NCI-H1092 treated with DMSO at 0.1 percent for 48 hours (cell line): ENCODE results near the gene TRMT112.
A peak's percentile ranks its signal among the peaks of the same experiment; 100 is the strongest.

Experiments
- DNase-seq: peaks from one replicate; lab custom pipeline; 2025; lab: John Stamatoyannopoulos, UW

The TRMT112 gene

GRCh38 chr11:64351136-64351631, 33.8 kb upstream of the TRMT112 start:
- no peak for DNase-seq

DNA sequence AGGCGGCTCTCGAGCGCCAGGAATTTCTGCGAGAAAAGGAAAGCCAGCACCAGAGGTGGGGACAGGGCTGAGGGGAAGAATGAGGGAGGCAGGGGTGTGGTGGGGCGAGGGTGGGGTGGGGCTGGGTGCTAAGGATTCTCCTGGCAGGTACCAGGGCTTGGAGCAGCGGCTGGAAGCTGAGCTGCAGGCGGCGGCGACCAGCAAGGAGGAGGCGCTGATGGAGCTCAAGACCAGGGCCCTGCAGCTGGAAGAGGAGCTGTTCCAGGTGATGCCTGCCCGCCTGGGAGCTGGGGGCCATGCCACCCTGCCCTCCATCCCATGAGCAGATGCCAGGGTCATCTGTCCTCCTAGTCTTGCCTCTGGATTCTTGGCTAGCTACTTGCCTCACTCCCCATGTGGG, 32.0 kb upstream of the TRMT112 start:
- DNase-seq: no peak

DNA sequence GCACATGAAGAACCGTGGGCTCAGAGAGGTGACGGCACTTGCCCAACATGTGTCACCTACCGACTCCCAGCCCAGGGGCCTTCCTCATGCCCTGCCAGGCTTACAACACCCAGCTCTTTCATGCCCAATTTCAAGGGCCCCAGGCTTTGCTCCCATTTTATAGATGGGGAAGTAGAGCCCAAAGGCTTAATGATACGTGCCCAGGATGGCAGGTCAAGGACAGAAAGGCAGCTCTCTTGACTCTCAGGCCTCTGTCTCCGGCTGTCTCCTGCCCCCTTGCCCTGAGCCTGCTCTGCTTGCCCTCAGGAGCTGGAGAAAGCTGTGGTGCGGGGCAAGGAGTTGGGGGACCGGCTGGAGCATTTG, 31.6 kb upstream of the TRMT112 start:
- no peak for DNase-seq

DNA sequence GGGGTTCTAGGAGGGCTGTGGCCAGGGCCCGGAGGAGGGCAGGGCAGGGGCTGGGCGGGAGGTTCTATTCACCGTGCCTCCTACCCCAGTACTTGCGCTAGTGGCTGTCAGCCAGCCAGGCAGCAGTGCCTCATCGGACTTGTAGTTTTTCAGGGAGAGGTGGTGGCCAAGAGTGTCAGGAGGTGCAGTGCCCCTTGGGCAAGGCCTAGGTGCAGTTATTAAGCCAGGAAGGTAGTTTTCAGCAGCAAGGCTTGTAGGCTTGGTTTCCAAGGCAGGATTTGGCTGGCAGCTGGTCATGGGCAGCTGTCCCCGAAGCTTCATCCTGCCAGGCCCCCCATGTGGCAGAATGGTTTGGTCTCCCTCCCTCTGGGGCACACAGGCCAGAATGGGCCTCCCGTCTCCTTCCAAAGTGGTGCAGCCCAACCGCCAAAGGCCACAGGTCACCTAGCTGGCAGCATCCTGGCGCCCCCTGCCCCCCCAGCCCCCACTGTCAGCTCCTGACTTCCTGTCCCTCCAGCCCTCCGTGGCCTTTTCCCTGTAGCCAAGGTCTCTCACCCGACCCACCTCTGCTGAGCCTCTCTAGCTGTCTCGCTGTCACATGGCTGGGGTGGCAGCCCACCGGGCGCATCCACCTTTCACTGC, 31.1 kb upstream of the TRMT112 start:
- peak; percentile 43 for DNase-seq

DNA sequence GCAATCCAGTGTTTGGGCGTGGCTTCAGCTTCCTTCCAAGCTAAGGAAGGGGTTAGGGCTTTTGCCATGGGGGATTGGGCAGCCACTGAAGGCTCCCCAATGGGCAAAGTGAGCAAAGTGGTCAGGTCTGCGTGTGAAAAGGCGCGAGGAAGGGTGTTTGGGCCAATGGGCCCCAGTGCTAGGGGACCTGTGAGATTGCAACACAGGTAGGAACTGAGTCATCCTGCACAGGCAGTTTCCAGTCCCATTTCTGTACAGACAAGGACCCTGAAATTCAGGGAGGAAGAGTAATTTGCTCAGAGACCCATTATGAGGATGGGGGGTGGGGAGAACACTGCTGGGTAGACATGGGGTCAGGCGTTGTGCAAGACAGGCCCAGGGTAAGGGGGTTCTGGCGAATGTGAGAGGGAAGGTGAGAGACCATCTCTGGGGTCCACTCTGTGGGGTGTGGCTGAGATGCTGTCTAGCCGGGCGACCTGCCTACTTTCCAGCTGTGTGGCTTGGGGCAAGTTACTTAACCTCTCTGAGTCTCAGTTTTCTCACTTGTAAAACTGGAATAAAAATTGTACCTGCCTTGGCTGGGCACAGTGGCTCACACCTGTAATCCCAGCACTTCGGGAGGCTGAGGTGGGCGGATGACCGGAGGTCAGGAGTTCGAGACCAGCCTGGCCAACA, 30.0 kb upstream of the TRMT112 start:
- DNase-seq: no peak

DNA sequence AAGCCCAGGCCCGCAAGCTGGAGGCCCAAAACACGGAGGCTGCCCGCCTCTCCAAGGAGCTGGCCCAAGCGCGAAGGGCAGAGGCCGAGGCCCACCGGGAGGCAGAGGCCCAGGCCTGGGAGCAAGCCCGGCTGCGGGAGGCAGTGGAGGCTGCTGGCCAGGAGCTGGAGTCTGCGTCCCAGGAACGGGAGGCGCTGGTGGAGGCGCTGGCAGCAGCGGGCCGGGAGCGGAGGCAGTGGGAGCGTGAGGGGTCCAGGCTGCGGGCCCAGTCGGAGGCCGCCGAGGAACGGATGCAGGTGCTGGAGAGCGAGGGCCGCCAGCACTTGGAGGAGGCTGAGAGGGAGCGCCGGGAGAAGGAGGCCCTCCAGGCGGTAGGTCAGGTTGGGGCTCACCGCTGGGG, 27.4 kb upstream of the TRMT112 start:
- no peak for DNase-seq

GRCh38 chr11:64343767-64344559, 26.6 kb upstream of the TRMT112 start:
- DNase-seq: no peak

- DNase-seq: no peak
Observed at GRCh38 chr11:64342869-64343745, 25.7 kb upstream of the TRMT112 start.

GRCh38 chr11:64341851-64342791, 24.8 kb upstream of the TRMT112 start:
- DNase-seq: peak; percentile 35

DNA sequence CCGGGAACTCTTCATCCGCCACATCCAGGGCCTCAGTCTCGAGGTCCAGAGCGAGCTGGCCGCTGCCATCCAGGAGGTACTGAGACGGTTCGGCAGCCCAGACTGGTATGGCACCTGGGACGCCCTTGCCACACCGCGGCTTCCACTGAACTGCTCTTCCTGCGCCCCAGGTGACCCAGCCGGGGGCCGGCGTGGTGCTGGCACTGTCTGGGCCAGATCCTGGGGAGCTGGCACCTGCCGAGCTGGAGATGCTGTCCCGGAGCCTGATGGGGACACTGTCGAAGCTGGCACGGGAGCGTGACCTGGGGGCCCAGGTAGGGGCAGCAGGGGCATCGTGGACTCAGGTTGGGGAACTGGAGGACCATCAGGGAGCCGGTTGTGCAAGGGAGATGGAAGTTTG, 24.1 kb upstream of the TRMT112 start:
- DNase-seq: no peak

DNA sequence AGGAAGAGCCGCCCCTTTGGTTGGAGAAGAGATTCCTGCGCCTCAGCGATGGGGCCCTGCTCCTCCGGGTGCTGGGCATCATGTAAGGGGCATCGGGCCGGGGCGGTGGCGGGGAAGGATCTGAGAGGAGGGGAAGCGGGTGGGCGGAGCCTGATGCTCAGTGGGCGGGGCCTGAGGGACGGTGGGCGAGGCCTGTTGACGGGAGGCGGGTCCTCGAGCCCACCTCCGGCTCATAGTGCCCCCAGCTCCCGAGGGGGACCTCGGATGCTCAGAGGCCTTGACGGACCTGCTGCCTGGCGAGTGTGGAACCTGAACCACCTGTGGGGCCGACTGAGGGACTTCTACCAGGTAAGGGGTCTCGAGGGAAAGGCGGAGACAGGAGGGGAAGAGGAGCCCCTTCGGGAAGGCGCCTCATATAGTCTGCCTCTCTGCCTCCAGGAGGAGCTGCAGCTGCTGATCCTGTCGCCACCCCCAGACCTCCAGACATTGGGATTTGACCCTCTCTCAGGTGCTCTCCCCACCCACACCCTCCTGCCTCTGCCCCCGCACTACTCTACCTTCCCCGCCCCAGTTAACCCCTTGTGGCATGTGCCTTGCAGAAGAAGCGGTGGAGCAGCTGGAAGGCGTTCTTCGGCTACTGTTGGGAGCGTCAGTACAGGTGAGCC, 23.4 kb upstream of the TRMT112 start:
- no peak for DNase-seq

- no peak for DNase-seq
Observed at GRCh38 chr11:64339754-64340408, 22.5 kb upstream of the TRMT112 start, which contains the start of gene CCDC88B. TSS of gene CCDC88B (plus strand) at chr11:64340204. CDS start at chr11:64340267, 63 bp downstream.

GRCh38 chr11:64339286-64339685, 21.9 kb upstream of the TRMT112 start:
- DNase-seq: no peak

DNA sequence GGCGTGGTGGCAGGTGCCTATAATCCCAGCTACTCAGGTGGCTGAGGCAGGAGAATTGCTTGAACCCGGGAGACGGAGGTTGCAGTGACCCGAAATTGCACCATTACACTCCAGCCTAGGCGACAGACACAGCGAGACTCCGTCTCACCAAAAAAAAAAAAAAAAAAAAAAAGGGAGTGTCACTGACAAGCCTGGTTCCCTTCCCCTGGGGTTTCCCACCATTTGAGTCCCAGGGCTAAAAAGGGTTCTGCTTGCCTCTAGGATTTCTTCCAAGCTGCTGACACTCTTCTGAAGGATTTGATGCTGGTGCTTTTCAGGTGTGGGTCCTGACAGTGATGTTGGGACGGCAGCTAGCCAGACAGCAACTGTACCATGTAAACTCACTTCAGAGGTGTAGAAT, 21.4 kb upstream of the TRMT112 start:
- no peak for DNase-seq

DNA sequence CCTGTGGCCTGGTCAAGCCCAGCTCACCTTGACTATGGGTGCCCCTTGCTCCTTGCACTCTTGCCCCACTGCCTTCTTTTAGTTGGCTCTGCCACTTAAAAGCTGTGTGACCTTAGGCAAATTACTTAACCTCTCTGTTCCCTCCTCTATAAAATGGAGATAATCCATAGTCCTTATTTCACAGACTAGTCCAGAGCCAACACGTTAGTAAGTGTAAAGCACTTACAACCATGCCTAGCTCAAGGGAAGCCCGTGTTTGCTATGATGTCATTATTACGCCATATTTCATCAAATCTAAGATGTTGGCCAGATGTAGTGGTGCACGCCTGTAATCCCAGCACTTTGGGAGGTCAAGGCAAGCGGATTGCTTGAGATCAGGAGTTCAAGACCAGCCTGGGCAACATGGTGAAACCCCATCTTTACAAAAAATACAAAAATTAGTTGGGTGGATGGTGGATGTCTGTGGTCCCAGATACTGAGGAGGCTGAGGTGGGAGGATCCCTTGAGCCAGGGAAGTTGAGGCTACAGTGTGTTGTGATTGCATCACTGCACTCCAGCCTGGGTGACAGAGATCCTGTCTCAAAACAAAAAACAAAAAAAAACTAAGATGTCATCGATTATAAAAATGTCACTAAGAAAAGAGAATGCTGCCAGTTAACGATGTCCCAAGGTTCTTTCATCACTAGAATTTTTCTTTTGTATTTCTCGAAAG, 20.3 kb upstream of the TRMT112 start:
- no peak for DNase-seq

DNA sequence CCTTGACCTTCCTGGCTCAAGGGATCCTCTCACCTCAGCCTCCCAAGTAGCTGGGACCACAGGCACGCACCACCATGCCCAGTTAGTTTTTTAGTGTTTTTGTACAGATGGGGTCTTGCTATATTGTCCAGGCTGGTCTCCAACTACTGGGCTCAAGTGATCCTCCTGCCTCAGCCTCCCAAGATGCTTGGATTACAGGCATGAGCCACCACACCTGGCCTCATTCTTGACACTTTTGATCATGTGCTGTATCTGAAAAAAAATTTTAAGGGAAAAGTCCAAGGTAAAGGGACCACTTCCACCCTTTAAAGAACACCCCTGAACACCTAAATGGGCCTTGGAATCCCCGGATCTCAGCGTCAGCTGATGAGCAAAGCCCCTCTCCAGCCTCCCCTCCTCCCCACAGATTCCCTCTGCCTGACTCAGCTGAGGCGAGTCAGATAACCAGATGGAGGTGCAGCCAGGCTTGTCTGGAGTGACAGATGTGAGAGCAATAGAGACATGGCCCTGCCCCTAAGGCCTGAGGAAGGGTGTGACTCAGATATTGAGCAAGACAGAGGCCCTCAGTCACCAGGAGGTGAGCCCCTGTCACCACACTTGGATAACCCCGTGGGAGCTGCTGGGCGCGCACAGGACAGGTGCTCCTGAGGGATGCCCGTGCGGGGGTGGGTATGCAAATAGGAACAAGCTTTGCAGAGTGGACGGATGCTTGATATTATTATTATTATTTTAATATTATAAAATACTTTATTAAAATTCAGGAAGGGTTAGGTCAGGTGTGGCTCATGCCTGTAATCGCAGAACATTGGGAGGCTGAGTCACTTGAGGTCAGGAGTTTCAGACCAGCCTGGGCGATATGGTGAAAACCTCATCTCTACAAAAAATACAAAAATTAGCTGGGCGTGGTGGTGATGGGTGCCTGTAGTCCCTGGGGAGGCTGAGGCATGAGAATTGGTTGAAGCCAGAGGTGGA, 17.7 kb upstream of the TRMT112 start:
- peak; percentile 23 for DNase-seq

DNA sequence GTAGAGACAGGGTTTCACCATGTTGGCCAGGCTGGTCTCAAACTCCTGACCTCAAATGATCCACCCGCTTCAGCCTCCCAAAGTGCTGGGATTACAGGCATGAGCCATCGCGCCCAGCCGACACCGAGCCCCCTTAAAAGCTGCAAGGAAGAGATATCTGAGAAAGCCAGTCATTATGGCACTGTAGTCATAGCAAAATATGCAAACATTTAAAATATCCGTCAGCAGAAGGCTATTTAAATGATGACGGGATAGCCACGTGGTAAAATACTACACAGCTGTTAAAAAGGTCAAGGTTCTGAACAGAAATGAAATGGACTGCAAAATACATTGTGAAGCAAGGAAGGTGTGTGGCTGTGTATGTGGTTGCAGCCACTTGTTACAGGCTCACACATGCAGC, 16.2 kb upstream of the TRMT112 start:
- DNase-seq: no peak
